AG09319 (cell line): ENCODE measurements around the gene KRT86.

ENCODE experiments used
- DNase-seq: peaks from one replicate; pipeline ENCODE4 v3.0.0-alpha.2; 2010; ENCODE audit warnings: low read depth; ENCODE audit errors: extremely low read depth
- TF ChIP-seq, protein P1 (sequence below): IDR thresholded peaks from 2 replicates; pipeline ENCODE4 v1.5.1; 2011; ENCODE audit warnings: low read depth, mild to moderate bottlenecking, inconsistent platforms, low read length, moderate library complexity

KRT86 gene

DNA sequence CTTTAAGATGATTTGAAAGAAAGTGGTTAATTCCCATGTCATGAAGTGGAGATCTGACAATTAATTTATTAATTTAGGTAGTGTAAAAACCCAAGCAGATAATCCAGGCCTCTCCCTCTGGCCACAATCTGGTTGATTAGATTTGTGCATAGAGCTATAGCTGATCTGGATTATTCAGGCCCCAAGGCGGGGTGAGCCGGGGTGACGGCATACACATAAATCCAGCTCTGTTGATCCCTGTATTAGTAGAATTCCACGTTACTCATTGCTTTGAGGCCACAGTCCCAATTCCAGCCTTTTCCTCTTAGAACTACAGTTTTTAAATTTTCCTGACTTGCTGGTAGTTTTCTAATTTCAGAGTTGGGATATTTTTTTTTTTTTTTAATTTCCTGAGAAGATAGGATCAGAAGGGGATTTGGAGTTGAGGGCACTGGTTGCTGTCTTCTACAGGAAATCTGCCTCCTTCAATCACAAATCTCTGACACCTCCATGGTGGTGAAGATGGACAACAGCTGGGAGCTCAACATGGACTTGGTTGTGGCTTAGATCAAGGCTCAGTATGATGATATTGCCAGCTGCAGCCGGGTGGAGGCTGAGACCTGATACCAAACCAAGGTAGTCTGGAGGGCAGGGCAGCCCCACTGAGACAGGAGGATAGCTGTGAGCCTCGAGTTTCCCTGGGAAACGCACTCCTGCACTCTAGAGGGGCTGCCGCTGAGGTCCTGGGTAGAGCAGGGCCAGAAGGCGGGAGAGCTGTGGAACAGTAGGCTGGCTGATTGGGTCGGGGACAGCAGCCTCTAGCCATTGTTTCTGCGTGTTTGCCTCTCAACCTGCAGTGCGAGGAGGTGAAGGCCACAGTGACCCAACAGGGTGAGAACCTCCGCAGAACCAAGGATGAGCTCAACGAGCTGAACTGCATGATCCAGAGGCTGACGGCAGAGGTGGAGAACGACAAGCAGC, 73.4 kb downstream of the KRT86 start:
- DNase-seq: no peak
- TF ChIP-seq, protein P1, sequence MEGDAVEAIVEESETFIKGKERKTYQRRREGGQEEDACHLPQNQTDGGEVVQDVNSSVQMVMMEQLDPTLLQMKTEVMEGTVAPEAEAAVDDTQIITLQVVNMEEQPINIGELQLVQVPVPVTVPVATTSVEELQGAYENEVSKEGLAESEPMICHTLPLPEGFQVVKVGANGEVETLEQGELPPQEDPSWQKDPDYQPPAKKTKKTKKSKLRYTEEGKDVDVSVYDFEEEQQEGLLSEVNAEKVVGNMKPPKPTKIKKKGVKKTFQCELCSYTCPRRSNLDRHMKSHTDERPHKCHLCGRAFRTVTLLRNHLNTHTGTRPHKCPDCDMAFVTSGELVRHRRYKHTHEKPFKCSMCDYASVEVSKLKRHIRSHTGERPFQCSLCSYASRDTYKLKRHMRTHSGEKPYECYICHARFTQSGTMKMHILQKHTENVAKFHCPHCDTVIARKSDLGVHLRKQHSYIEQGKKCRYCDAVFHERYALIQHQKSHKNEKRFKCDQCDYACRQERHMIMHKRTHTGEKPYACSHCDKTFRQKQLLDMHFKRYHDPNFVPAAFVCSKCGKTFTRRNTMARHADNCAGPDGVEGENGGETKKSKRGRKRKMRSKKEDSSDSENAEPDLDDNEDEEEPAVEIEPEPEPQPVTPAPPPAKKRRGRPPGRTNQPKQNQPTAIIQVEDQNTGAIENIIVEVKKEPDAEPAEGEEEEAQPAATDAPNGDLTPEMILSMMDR: no peak

DNA sequence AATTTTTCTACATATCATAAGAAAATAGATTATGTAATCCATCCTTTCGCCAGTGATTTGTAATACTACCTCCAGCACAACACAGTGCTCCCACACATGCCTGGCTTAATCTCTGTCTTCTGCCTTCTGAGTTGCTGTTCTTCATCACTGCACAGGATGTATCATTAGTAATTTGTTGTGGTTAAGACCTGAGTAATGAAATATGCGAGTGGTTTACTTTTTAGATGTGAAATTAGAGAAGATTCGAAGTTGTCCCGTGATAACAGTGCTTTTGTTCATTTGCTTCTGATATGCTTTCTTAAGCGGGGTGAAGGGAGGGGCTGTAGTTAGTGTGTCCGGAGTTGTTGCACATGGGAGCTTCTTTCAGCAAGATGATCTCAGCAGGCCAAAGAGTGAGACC, 74.8 kb downstream of the KRT86 start:
- TF ChIP-seq, protein P1: no peak
- no peak for DNase-seq

GRCh38 chr12:52350021-52350620, 75.7 kb downstream of the KRT86 start:
- DNase-seq: no peak

DNA sequence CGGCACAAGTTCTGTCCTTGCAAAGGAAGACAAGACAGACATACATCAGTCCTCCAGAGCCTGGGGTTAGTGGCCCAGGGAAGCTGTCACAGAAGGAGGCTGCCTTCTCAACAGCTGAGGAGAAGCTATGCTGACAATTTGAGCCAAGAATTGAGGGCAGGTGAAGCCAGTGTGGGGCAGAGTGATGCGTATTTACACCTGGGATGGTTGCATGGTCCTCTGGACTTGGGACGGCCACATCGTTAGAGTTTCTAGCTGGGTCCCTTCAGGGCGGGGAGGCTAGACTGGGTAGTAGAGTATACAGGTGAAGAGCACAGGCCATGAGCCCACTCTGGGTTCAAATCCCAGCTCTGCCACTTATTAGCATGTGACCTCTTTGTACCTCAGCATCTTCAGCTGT, 76.3 kb downstream of the KRT86 start:
- no peak for DNase-seq
- TF ChIP-seq, protein P1: no peak

More at GRCh38 chr12:52350021-52350620, 75.7 kb downstream of the KRT86 start:
- TF ChIP-seq, protein P1: no peak

DNA sequence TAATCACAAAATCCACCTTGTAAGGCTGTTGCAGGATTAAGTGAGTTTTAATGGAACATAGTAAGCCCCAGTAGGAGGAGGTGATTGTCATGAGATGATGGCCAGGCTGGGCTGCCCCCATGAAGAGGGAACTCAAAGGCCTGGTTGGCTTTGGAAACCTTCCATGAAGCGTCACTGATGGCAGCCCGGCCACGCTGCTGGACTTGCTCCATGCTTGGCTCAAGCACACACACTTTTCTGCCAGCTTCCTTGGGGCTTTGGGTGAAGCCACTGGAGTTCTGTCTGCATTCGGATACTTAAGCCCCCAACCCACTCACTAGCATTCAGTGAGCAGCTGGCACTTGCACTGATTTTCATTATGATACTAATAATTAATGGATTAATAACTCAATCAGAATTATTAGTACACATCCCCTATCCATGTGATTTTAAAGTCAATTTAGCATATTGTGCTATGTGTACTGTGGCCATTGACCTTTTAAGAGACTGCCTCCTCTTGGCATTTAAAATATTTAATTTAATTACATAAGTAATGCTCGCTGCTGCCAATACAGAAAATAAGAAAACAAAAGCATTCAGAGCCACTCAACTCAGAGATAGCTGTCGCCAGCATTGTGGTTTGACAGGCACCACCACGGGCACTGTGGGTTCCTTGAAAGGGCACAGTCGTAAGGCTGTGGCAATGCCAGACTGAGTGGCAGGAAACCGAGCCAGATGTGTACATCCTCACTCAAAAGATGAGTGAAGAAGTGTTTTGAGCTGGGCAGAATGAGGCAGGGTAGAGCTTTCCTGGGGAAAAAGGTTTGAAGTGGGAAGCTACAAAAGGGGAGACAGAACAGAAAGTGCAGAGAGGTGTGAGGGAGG, 77.0 kb downstream of the KRT86 start:
- TF ChIP-seq, protein P1: no peak
- no peak for DNase-seq

GRCh38 chr12:52352951-52353350, 78.5 kb downstream of the KRT86 start:
- no peak for DNase-seq
- TF ChIP-seq, protein P1: no peak
